PC-3 (cell line): Measurements from ENCODE around the gene ZNF823. TPM values are rescaled to one million over a fixed set of nuclear protein-coding genes. Genes with fewer than 3 reads are reported as not detected.
"Not testable (repeated sequence)": the region's sequence is repeated elsewhere in the genome, so short reads cannot be mapped to it uniquely, and the experiment has no call there.

Experiments
- ATAC-seq: fragments of 200-7000 bp; cut with Tn5 transposase; 2 replicates; pipeline ENCODE4 v1.9.1; 2020; ENCODE audit warnings: mild to moderate bottlenecking, moderate library complexity
- BruUV-seq: library from RNA; stranded (reverse); fragments of 400-500 nt; replicated peaks from 2 replicates; lab custom pipeline; 2021; lab: Mats Ljungman, UMichigan
- CTCF ChIA-PET: fragments of 300-600 bp; sonication (Branson Sonifier 250); formaldehyde crosslinking; loops from one replicate; lab custom pipeline; 2022; ENCODE audit warnings: antibody characterized with exemption; lab: Charles Lee
- POLR2A ChIA-PET: fragments of 300-600 bp; sonication (Branson Sonifier 250); formaldehyde crosslinking; loops from one replicate; lab custom pipeline; 2022; ENCODE audit warnings: antibody characterized with exemption; ENCODE audit not compliant: unreplicated experiment; lab: Charles Lee
- DNase-seq: peaks from one replicate; pipeline ENCODE4 v3.0.0-alpha.2; 2015
- H2AFZ ChIP-seq: fragments of 300-600 bp; sonication (generic); 2 replicates; pipeline ENCODE4 v1.6.0; 2016; ENCODE audit warnings: antibody characterized with exemption, low read length
- H3F3A ChIP-seq: fragments of 300-600 bp; sonication (generic); one replicate; pipeline ENCODE4 v1.6.0; 2017; ENCODE audit warnings: antibody characterized with exemption, low read length, control low read depth, mild to moderate bottlenecking; ENCODE audit not compliant: unreplicated experiment
- H3K27ac ChIP-seq: fragments of 300-600 bp; sonication (generic); 2 replicates; pipeline ENCODE4 v1.5.1; 2016; ENCODE audit warnings: mild to moderate bottlenecking, low read length
- H3K27me3 ChIP-seq: fragments of 300-600 bp; sonication (generic); 2 replicates; pipeline ENCODE4 v1.6.1; 2016; ENCODE audit warnings: low read length, mixed read lengths
- H3K36me3 ChIP-seq: fragments of 300-600 bp; sonication (generic); 2 replicates; pipeline ENCODE4 v1.6.1; 2016; ENCODE audit warnings: low read depth, mixed run types, low read length, mixed read lengths
- H3K4me1 ChIP-seq: fragments of 300-600 bp; sonication (generic); 2 replicates; pipeline ENCODE4 v1.5.1; 2016; ENCODE audit warnings: low read length; ENCODE audit not compliant: insufficient read depth
- H3K4me2 ChIP-seq: fragments of 300-600 bp; sonication (generic); 2 replicates; pipeline ENCODE4 v1.6.0; 2016; ENCODE audit warnings: low read length
- H3K4me3 ChIP-seq: fragments of 300-600 bp; sonication (generic); 2 replicates; pipeline ENCODE4 v1.5.1; 2016; ENCODE audit warnings: mild to moderate bottlenecking, low read length, mixed read lengths
- H3K79me2 ChIP-seq: fragments of 300-600 bp; sonication (generic); 2 replicates; pipeline ENCODE4 v1.6.1; 2017; ENCODE audit warnings: low read length, mixed read lengths
- H3K9ac ChIP-seq: fragments of 300-600 bp; sonication (generic); 2 replicates; pipeline ENCODE4 v1.6.0; 2016; ENCODE audit warnings: mild to moderate bottlenecking, low read length
- H3K9me2 ChIP-seq: fragments of 300-600 bp; sonication (generic); replicated peaks from 2 replicates; pipeline ENCODE4 v1.6.1; 2016; ENCODE audit warnings: mixed run types, low read length, mixed read lengths
- H3K9me3 ChIP-seq: fragments of 300-600 bp; sonication (generic); 2 replicates; pipeline ENCODE4 v1.6.1; 2016; ENCODE audit warnings: low read length, mixed read lengths
- H4K20me1 ChIP-seq: fragments of 300-600 bp; sonication (generic); 2 replicates; pipeline ENCODE4 v1.6.1; 2016; ENCODE audit warnings: low read length, mixed read lengths
- EZH2 ChIP-seq: fragments of 300-600 bp; sonication (generic); IDR thresholded peaks from one replicate; pipeline ENCODE4 v1.6.1; 2017; ENCODE audit warnings: antibody characterized with exemption, mild to moderate bottlenecking, low read length; ENCODE audit not compliant: unreplicated experiment
- EZH2phosphoT487 ChIP-seq: fragments of 300-600 bp; sonication (generic); IDR thresholded peaks from 2 replicates; pipeline ENCODE4 v1.6.1; 2018; ENCODE audit warnings: mild to moderate bottlenecking, antibody characterized with exemption, low read length, borderline replicate concordance
- intact Hi-C: fragments of 100-400 bp; cut with micrococcal nuclease; formaldehyde crosslinking; loops from 2 replicates; pipeline ENCODE4 v1.9.0; 2023
- total RNA-seq: library from RNA; depleted of rRNA; stranded (reverse); fragments of >200 nt; gene quantifications from 2 replicates; pipeline ENCODE4 v1.2.3, GENCODE V29; 2014
- TF ChIP-seq, protein P1 (sequence below): fragments of 300-600 bp; sonication (generic); conservative IDR thresholded peaks from 2 replicates; pipeline ENCODE4 v1.5.1; 2017; ENCODE audit warnings: antibody characterized with exemption, low read depth, mild to moderate bottlenecking, low read length

The ZNF823 gene
- total RNA-seq, 1 experiment from 2014 or later: 5.1 TPM

DNA sequence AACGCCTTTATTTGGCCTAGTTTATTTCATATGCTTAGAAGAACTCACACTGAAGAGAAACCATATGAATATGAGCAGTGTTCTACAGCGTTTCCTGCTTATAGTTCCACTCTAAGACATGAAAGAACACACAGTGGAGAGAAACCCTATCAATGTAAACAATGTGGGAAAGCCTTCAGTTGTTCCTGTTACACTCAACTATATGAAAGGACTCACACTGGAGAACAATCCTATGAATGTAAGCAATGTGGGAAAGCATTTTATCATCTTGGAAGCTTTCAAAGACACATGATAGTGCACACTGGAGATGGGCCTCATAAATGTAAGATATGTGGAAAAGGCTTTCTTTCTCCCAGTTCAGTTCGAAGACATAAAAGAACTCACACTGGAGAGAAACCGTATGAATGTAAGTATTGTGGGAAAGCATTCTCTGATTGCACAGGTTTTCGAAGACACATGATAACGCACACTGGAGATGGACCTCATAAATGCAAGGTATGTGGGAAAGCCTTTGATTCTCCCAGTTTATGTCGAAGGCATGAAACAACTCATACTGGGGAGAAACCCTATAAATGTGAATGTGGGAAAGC lies 41.8 kb upstream of the ZNF823 start:
- intact Hi-C loops: no loop called here
- Histone ChIP-seq H2AFZ (no peak overlapping the region), H3K4me1 (no peaks in the 10 kb centered on the region), H3K9ac (no peak overlapping the region), H4K20me1 (no peaks in the 10 kb centered on the region), H3K27ac (no peak overlapping the region), H3K9me2 (no peaks in the 10 kb centered on the region), H3K27me3 (no peaks in the 10 kb centered on the region), H3K4me3 (peak overlapping the region; percentile 28; the same call in 1 of the 2 replicates), H3K4me2 (no peak overlapping the region), H3K36me3 (peaks cover 87% of the 10 kb centered on the region), H3K79me2 (no peaks in the 10 kb centered on the region), H3F3A (no peaks in the 10 kb centered on the region), H3K9me3 (peaks cover 74% of the 10 kb centered on the region)
- CTCF ChIA-PET: no interaction called here
- BruUV-seq: no TSS peak
- DNase-seq: no peak
- POLR2A ChIA-PET: no interaction called here
- no peak for ATAC-seq
- no peak for TF ChIP-seq EZH2
- TF ChIP-seq EZH2phosphoT487: no peak
- TF ChIP-seq, protein P1, sequence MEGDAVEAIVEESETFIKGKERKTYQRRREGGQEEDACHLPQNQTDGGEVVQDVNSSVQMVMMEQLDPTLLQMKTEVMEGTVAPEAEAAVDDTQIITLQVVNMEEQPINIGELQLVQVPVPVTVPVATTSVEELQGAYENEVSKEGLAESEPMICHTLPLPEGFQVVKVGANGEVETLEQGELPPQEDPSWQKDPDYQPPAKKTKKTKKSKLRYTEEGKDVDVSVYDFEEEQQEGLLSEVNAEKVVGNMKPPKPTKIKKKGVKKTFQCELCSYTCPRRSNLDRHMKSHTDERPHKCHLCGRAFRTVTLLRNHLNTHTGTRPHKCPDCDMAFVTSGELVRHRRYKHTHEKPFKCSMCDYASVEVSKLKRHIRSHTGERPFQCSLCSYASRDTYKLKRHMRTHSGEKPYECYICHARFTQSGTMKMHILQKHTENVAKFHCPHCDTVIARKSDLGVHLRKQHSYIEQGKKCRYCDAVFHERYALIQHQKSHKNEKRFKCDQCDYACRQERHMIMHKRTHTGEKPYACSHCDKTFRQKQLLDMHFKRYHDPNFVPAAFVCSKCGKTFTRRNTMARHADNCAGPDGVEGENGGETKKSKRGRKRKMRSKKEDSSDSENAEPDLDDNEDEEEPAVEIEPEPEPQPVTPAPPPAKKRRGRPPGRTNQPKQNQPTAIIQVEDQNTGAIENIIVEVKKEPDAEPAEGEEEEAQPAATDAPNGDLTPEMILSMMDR: no peak

DNA sequence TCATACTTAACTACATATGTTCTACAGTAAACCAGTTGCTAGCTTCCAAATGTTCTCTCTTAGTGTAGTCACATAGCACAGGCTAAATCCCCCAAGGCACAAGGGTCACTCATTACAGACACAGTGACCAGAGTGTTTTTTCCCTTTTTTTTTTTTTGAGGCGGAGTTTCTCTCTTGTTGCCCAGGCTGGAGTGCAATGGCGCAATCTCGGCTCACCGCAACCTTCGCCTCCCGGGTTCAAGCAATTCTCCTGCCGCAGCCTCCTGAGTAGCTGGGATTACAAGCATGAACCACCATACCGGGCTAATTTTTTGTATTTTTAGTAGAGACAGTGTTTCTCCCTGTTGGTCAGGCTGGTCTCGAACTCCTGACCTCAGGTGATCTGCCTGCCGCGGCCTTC lies 37.9 kb upstream of the ZNF823 start:
- Histone ChIP-seq H3K79me2 (0 out of 2 replicates have a peak, but pooled peaks cover 10% of the 10 kb centered on the region), H3K9me3 (peaks cover 68% of the 10 kb centered on the region), H3K36me3 (peaks cover 78% of the 10 kb centered on the region)
- H3K4me2 ChIP-seq, DNase-seq, CTCF ChIA-PET, H3K27me3 ChIP-seq, ATAC-seq, H3F3A ChIP-seq, H3K9ac ChIP-seq, intact Hi-C loops, H3K4me3 ChIP-seq, H3K27ac ChIP-seq, BruUV-seq, POLR2A ChIA-PET, H4K20me1 ChIP-seq, H2AFZ ChIP-seq, H3K9me2 ChIP-seq, H3K4me1 ChIP-seq: not testable (repeated sequence)

DNA sequence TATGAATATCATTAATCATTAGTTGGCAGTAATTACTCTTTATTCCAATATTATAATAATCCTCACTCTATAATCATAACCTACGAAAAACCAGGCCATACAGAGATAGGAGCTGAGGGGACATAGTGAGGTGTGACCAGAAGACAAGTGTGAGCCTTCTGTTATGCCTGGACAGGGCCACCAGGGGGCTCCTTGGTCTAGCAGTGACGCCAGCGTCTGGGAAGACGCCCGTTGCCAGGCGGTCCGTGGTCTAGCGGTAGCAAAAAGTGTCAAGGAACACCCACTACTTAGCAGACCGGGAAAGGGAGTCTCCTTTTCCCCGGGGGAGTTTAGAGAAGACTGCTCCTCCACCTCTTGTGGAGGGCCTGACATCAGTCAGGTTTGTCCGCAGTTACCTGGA lies 32.8 kb upstream of the ZNF823 start:
- H3F3A ChIP-seq, H3K4me3 ChIP-seq, BruUV-seq, ATAC-seq, intact Hi-C loops, H3K9me2 ChIP-seq, H3K27ac ChIP-seq, POLR2A ChIA-PET, H3K27me3 ChIP-seq, H3K4me2 ChIP-seq, H2AFZ ChIP-seq, H4K20me1 ChIP-seq, H3K9ac ChIP-seq, H3K4me1 ChIP-seq, DNase-seq: not testable (repeated sequence)
- peaks cover 32% of the 10 kb centered on the region for H3K79me2 ChIP-seq
- H3K9me3 ChIP-seq: peaks cover 29% of the 10 kb centered on the region
- peaks cover 51% of the 10 kb centered on the region for H3K36me3 ChIP-seq
- CTCF ChIA-PET: interaction anchor here (0.5 kb wide), 1 partner anchor 528 kb away, joined by 4 read pairs; no protein-coding TSS in a partner anchor
